Heart left ventricle (tissue), 16 donors: ENCODE results near the gene DNAAF3. TPM values are rescaled to one million over a fixed set of nuclear protein-coding genes. Genes with fewer than 3 reads are reported as not detected.
A peak's percentile ranks its signal among the peaks of the same experiment; 100 is the strongest.

Experiments used
- ATAC-seq, 4 donors: fragments of 200-7000 bp; cut with Tn5 transposase; one replicate each; pipeline ENCODE4 v1.9.1; 2020 to 2022; ENCODE audit warnings: moderate library complexity in 4 of 4, mild to moderate bottlenecking in 3 of 4, moderate number of reproducible peaks in 1 of 4
- DNase-seq, 5 donors: peaks; one replicate each; pipeline ENCODE4 v3.0.0-alpha.2; 2020
- H3K27ac ChIP-seq, 12 donors: fragments of 200-600 bp; sonication (generic) in 4 of 12; one replicate each; pipeline versions ENCODE4 v1.5.0 to v1.8.0; 2016 to 2022; ENCODE audit warnings: mild to moderate bottlenecking in 2 of 12
- H3K27me3 ChIP-seq, 9 donors: fragments of 200-600 bp; sonication (generic) in 2 of 9; one replicate each; pipeline versions ENCODE4 v1.5.1 to v1.8.0; 2016 to 2022; ENCODE audit warnings: mild to moderate bottlenecking in 3 of 9
- H3K36me3 ChIP-seq, 9 donors: fragments of 200-600 bp; sonication (generic) in 2 of 9; one replicate each; pipeline versions ENCODE4 v1.5.0 to v1.8.0; 2018 to 2022; ENCODE audit warnings: mild to moderate bottlenecking in 2 of 9
- H3K4me1 ChIP-seq, 12 donors: fragments of 200-600 bp; sonication (generic) in 4 of 12; one replicate each; pipeline versions ENCODE4 v1.5.0 to v1.8.0; 2016 to 2022; ENCODE audit warnings: mild to moderate bottlenecking in 3 of 12
- H3K4me3 ChIP-seq, 12 donors: fragments of 200-600 bp; sonication (generic) in 4 of 12; one replicate each; pipeline versions ENCODE4 v1.5.0 to v1.8.0; 2017 to 2022; ENCODE audit warnings: mild to moderate bottlenecking in 9 of 12, moderate library complexity in 4 of 12
- H3K9me3 ChIP-seq, 12 donors: fragments of 200-600 bp; sonication (generic) in 4 of 12; one replicate each; pipeline versions ENCODE4 v1.5.0 to v1.8.0; 2016 to 2022; ENCODE audit warnings: mild to moderate bottlenecking in 1 of 12
- CTCF ChIP-seq, 12 donors: fragments of 200-600 bp; sonication (generic) in 4 of 12; IDR thresholded peaks; one replicate each; pipeline versions ENCODE4 v1.5.0 to v1.8.0; 2018 to 2022; ENCODE audit warnings: antibody characterized with exemption in 12 of 12, mild to moderate bottlenecking in 5 of 12
- POLR2A ChIP-seq, 2 donors: fragments of 450-650 bp; IDR thresholded peaks; one replicate each; pipeline ENCODE4 v1.6.1; 2017; ENCODE audit warnings: antibody characterized with exemption in 2 of 2, mild to moderate bottlenecking in 2 of 2, moderate library complexity in 2 of 2
- WGBS, 4 donors: extraction: QIAGEN DNeasy Blood & Tissue Kit in 2 of 4; methylation state at CpG; one replicate each; pipeline versions ENCODE4 v1.1.5 to v1.1.7; 2013 to 2018; 5-methylcytosine and 5-hydroxymethylcytosine counted together
- intact Hi-C, 10 donors: fragments of 100-400 bp; cut with DNase I; formaldehyde crosslinking; loops; one replicate each; pipeline versions ENCODE4 v1.11.1 to v1.14.2; 2022
- polyA plus RNA-seq, 2 donors: library from polyadenylated mRNA; stranded (reverse); fragments of 200-250 nt; gene quantifications; one replicate each; pipeline ENCODE4 v1.2.3, GENCODE V29; 2013
- total RNA-seq, 9 donors: library from RNA; depleted of rRNA in 2 of 9; stranded (reverse); fragments of >200 nt in 2 of 9; fragmentation: NEBNext Ultra II Directional in 3 of 9; extraction: Animal tissue kit (Norgen Biotek cat#: 25700) in 3 of 9; gene quantifications; one replicate each; pipeline versions ENCODE4 v1.1.0 to v1.2.4, GENCODE V29; 2016 to 2023
- donor health status: ischemic (EF 13 %, LVEDD 7.1; RV severe dilation, severe dysfunction).
- donor health status: healthy with polysubstance abuse.
- donor health status: DM: no; HTN: yes; CAD: no.
- donor health status: DM: no; HTN: no; CAD: no.
- donor health status: ischemic (EF 25% LVEDD 6.9; RV normal size, moderate dysfunction).
- donor health status: ischemic (EF 25% LVEDD 5.7; RV mildly dilated, moderate dysfunction).
- donor health status: healthy.
- donor health status: DM: yes; HTN: yes; CAD: no.
- donor health status: ischemic (EF 35%, LVEDD 5.7; RV mildly dilated, moderate dysfunction).
- donor health status: nonischemic (EF 11% LVEDD 7.7; RV severe dilation, severe dysfunction).
- donor health status: DM: yes; HTN: yes; CAD: no.
- donor health status: PGD.
- donor health status: ischemic (EF 29% LVEDD 5.4; RV normal size, mild dysfunction).
- donor health status: nonischemic (EF 23%, LVEDD 6.1; RV moderate dilation, normal function).

Gene DNAAF3
- total and polyA plus RNA-seq, 11 donors, result 0.56 to 5.7 (median 2.1) TPM

GRCh38 chr19:55160128-55160985, 6.1 kb downstream of the DNAAF3 start:
- Histone ChIP-seq H3K27ac (peak overlapping the region in 11 of 12 donors; percentile 53 to 100 (median 95)), H3K36me3 (peaks cover 0 to 27% (median 0%) of the 10 kb centered on the region in 9 donors), H3K4me3 (peak overlapping the region in 9 of 12 donors; percentile 1 to 83 (median 53)), H3K9me3 (no peaks in the 10 kb centered on the region), H3K4me1 (peaks cover 0 to 41% (median 11%) of the 10 kb centered on the region in 12 donors), H3K27me3 (peaks cover 0 to 61% (median 26%) of the 10 kb centered on the region in 9 donors)
- intact Hi-C loops, result no loop called here
- TF ChIP-seq CTCF (IDR thresholded peaks at IDR 0.05) (peak; percentile 74 to 92 (median 86)), POLR2A (IDR thresholded peaks at IDR 0.05) (no peak)
- peak; percentile 86 to 92 (median 89) for DNase-seq
- ATAC-seq, result peak; percentile 18 to 53 (median 47)
- WGBS, 4 donors, result 3 to 11% (median 5%) methylated on average over 6 to 33 of the region's 33 CpGs

- DNase-seq, result peak; percentile 84 to 95 (median 88)
- 18 to 30% (median 26%) methylated on average over 11 to 18 of the region's 18 CpGs for WGBS, 4 donors
- intact Hi-C loops, result loop anchor here in 1 of 10 donors (5.0 kb wide), 1 partner anchor 42 kb away; the partner anchor contains the start of gene PPP1R12C
- peak overlapping the region; percentile 53 to 100 (median 94) for H3K27ac ChIP-seq
- H3K4me1 ChIP-seq, result peaks cover 0 to 46% (median 11%) of the 10 kb centered on the region in 12 donors
- no peaks in the 10 kb centered on the region for H3K9me3 ChIP-seq
- ATAC-seq, result peak; percentile 65 to 77 (median 76)
- peak; percentile 20 to 41 for TF ChIP-seq POLR2A (IDR thresholded peaks at IDR 0.05)
- TF ChIP-seq CTCF (IDR thresholded peaks at IDR 0.05), result no peak
- peaks cover 0 to 50% (median 14%) of the 10 kb centered on the region in 9 donors for H3K27me3 ChIP-seq
- H3K4me3 ChIP-seq, result peak overlapping the region in 11 of 12 donors; percentile 12 to 83 (median 53)
- H3K36me3 ChIP-seq, result peaks cover 0 to 22% (median 6%) of the 10 kb centered on the region in 9 donors
Measured at GRCh38 chr19:55158848-55159749, 7.3 kb downstream of the DNAAF3 start.

- Histone ChIP-seq H3K9me3 (no peaks in the 10 kb centered on the region), H3K4me1 (peaks cover 0 to 50% (median 11%) of the 10 kb centered on the region in 12 donors), H3K36me3 (peaks cover 0 to 24% (median 6%) of the 10 kb centered on the region in 9 donors), H3K27me3 (peaks cover 0 to 46% (median 13%) of the 10 kb centered on the region in 9 donors), H3K4me3 (peak overlapping the region in 7 of 12 donors; percentile 8 to 83 (median 22)), H3K27ac (peak overlapping the region; percentile 53 to 100 (median 94))
- ATAC-seq, result peak in 2 of 4 donors; percentile 0 to 2
- WGBS, 4 donors, result 20 to 42% (median 28%) methylated on average over 4 of the region's 4 CpGs
- TF ChIP-seq CTCF (IDR thresholded peaks at IDR 0.05) (no peak), POLR2A (IDR thresholded peaks at IDR 0.05) (no peak)
- DNase-seq, result peak in 1 of 5 donors; percentile 15
- intact Hi-C loops, result loop anchor here in 1 of 10 donors (5.0 kb wide), 1 partner anchor 41 kb away; the partner anchor contains the start of gene PPP1R12C
Measured at GRCh38 chr19:55158423-55158822, 8.0 kb downstream of the DNAAF3 start.
